Tibial artery (tissue), 4 donors: Measurements from ENCODE around the gene NSD2.
"Not testable (repeated sequence)": the region's sequence is repeated elsewhere in the genome, so short reads cannot be mapped to it uniquely, and the experiment has no call there.

Experiments used
- DNase-seq, 2 donors: peaks; one replicate each; pipeline ENCODE4 v3.0.0-alpha.2; 2019
- H3K27ac ChIP-seq, 2 donors: fragments of 200-600 bp; sonication (generic) in 1 of 2; 1 replicate in 1 of 2; 2 replicates in 1 of 2; pipeline ENCODE4 v1.5.1; 2018 to 2019; ENCODE audit warnings: mild to moderate bottlenecking in 1 of 2
- H3K27me3 ChIP-seq, 2 donors: fragments of 200-600 bp; sonication (generic) in 1 of 2; one replicate each; pipeline versions ENCODE4 v1.5.1 to v1.6.0; 2016 to 2019
- H3K36me3 ChIP-seq, 3 donors: fragments of 200-600 bp; sonication (generic) in 2 of 3; one replicate each; pipeline ENCODE4 v1.5.1; 2016 to 2019; ENCODE audit warnings: mild to moderate bottlenecking in 2 of 3
- H3K4me1 ChIP-seq, 4 donors: fragments of 200-600 bp; sonication (generic) in 2 of 4; 1 replicate in 3 of 4; 2 replicates in 1 of 4; pipeline ENCODE4 v1.5.1; 2016 to 2019
- H3K4me3 ChIP-seq, 2 donors: fragments of 200-600 bp; sonication (generic) in 1 of 2; 1 replicate in 1 of 2; 2 replicates in 1 of 2; pipeline ENCODE4 v1.5.1; 2018 to 2019; ENCODE audit warnings: mild to moderate bottlenecking in 2 of 2
- H3K9me3 ChIP-seq, 3 donors: fragments of 200-600 bp; sonication (generic) in 1 of 3; one replicate each; pipeline ENCODE4 v1.5.1; 2016 to 2019
- intact Hi-C: fragments of 100-400 bp; cut with DNase I; formaldehyde crosslinking; loops from one replicate; pipeline ENCODE4 v1.15.0; 2023; ENCODE audit warnings: low total_unique reads
- TF ChIP-seq, protein P1 (sequence below), 2 experiments: fragments of 200-600 bp in 1 of 2; fragments of 450-650 bp in 1 of 2; IDR thresholded peaks; one replicate each; pipeline ENCODE4 v1.5.1; 2017 to 2019; ENCODE audit warnings: antibody characterized with exemption in 2 of 2, mild to moderate bottlenecking in 1 of 2, moderate library complexity in 1 of 2

Gene NSD2

DNA sequence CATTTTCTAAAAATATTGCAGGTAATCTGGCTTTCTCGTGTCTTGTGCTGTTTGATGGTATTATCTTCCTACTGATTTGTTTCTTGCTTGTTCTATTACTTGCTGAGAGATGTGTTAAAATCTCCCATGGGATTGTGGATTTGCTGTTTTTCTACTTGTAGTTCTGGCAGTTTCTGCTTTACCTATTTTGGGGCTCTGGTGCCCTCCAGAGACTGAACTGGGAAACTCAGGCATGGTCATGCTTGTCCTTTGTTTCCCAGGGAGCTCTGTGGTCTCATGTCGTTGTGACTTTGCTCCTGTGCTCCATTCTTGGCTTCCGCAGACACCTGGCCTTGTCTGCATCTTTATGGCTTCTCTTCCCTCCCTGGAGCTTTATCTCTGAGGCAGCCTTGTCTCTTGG, 39.5 kb downstream of the NSD2 start:
- peaks cover 10 to 23% (median 13%) of the 10 kb centered on the region in 3 donors for H3K36me3 ChIP-seq
- no peaks in the 10 kb centered on the region for H3K27me3 ChIP-seq
- H3K4me3 ChIP-seq: no peak overlapping the region
- DNase-seq: no peak
- intact Hi-C loops: no loop called here
- H3K9me3 ChIP-seq: no peaks in the 10 kb centered on the region
- H3K4me1 ChIP-seq: no peaks in the 10 kb centered on the region
- TF ChIP-seq, protein P1, sequence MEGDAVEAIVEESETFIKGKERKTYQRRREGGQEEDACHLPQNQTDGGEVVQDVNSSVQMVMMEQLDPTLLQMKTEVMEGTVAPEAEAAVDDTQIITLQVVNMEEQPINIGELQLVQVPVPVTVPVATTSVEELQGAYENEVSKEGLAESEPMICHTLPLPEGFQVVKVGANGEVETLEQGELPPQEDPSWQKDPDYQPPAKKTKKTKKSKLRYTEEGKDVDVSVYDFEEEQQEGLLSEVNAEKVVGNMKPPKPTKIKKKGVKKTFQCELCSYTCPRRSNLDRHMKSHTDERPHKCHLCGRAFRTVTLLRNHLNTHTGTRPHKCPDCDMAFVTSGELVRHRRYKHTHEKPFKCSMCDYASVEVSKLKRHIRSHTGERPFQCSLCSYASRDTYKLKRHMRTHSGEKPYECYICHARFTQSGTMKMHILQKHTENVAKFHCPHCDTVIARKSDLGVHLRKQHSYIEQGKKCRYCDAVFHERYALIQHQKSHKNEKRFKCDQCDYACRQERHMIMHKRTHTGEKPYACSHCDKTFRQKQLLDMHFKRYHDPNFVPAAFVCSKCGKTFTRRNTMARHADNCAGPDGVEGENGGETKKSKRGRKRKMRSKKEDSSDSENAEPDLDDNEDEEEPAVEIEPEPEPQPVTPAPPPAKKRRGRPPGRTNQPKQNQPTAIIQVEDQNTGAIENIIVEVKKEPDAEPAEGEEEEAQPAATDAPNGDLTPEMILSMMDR (IDR thresholded peaks at IDR 0.05): no peak
- no peak overlapping the region for H3K27ac ChIP-seq

DNA sequence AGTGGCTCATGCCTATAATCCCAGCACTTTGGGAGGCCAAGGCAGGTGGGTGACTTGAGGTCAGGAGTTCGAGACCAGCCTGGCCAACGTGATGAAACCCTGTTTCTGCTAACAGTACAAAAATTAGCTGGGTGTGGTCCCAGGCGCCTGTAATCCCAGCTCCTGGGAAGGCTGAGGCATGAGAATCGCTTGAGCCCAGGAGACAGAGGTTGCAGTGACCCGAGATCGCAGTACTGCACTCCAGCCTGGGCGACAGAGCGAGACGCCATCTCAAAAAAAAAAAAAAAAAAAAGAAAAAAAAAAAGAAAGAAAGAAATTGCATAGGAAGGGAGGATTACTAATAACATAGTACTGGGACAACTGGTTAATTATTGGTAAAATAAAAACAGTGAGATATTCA, 40.1 kb downstream of the NSD2 start:
- intact Hi-C loops, DNase-seq, H3K27ac ChIP-seq, H3K4me3 ChIP-seq, H3K4me1 ChIP-seq, H3K27me3 ChIP-seq, H3K9me3 ChIP-seq: not testable (repeated sequence)
- peaks cover 10 to 23% (median 14%) of the 10 kb centered on the region in 3 donors for H3K36me3 ChIP-seq

DNA sequence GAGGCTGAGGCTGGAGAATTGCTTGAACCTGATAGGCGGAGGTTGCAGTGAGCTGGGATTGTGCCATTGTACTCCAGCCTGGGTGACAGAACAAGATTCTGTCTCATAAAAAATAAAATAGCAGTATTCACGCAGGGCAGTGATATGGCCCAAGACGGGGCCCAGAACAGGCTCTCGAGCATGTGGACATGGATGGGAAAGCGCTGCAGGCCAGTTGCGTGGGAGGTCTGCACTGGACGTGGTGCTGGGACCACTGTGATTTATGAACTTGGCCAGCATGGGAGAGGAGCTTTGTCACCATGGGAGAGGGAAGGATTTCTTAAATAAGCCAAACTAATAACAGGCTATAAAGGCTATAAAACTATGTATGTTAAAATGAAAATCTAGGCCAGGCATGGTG, 51.6 kb downstream of the NSD2 start:
- H3K4me1 ChIP-seq: no peaks in the 10 kb centered on the region
- no peak for DNase-seq
- no peak overlapping the region for H3K27ac ChIP-seq
- TF ChIP-seq, protein P1 (IDR thresholded peaks at IDR 0.05): no peak
- H3K4me3 ChIP-seq: no peak overlapping the region
- H3K36me3 ChIP-seq: peaks cover 18 to 38% (median 25%) of the 10 kb centered on the region in 3 donors
- intact Hi-C loops: no loop called here
- no peaks in the 10 kb centered on the region for H3K27me3 ChIP-seq
- no peaks in the 10 kb centered on the region for H3K9me3 ChIP-seq

DNA sequence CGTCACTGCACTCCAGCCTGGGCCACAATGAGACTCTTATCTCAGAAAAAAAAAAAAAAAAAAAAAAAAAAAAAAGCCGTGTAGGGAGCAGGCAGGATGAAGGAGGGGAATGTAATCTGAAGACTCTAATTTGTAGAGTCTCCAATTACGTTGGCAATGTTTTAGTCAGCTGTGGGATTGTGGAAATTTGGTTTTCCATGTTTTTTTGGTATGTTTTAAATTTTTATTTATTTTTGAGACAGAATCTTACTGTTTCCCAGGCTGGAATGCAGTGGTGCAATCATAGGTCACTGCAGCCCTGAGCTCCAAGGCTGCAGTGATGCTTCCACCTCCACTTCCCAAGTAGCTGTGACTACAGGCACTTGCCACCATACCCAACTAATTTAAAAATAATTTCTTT, 56.5 kb downstream of the NSD2 start:
- intact Hi-C loops: no loop called here
- Histone ChIP-seq H3K9me3 (no peaks in the 10 kb centered on the region), H3K27ac (no peak overlapping the region), H3K4me3 (no peak overlapping the region), H3K27me3 (no peaks in the 10 kb centered on the region), H3K36me3 (peaks cover 15 to 55% (median 29%) of the 10 kb centered on the region in 3 donors), H3K4me1 (no peaks in the 10 kb centered on the region)
- DNase-seq: no peak
- TF ChIP-seq, protein P1 (IDR thresholded peaks at IDR 0.05): no peak

DNA sequence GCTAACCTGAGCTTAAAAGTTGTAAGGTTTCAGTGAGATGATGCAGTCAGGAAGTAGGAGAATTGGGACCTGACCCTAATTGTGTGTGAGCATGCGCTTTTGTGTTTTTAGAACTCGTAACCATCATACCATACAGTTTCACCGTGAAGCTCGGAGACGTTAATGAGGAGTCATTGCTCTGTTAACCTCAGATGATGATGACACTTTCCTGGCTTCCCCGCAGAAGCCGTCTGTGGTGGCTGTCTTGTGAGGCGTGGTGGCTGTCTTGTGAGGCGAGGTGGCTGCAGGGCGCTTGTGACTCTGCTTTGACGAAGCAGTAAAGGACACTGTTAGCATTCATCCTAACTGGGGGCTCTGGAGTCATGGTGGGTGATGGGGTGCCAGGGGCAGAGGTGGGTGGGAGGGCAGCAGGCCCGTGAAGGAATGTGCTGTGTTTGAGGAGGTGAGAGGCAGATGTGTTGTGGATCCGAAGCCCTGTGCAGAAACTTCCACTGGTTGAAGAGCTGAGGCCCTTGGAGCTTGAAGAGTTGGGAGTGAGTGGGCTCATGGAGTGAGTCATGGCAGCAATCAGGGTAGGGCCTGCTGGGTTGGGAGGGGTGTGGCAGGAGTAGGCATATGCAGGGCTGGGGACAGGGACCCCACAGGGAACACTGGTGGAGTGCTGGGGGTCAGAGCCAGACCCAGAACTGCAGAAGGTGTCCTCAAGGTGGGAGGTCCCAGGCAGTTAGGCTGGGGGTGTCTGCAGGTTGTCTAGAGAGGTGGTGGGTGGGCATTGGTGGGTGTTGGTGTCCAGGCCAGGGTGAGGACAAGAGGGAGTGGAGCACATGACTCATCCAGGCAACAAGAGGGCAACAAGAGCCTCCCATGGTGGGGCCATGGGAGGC, 57.4 kb downstream of the NSD2 start:
- intact Hi-C loops: no loop called here
- TF ChIP-seq, protein P1 (IDR thresholded peaks at IDR 0.05): no peak
- Histone ChIP-seq H3K4me1 (no peaks in the 10 kb centered on the region), H3K4me3 (no peak overlapping the region), H3K27me3 (no peaks in the 10 kb centered on the region), H3K36me3 (peaks cover 15 to 58% (median 32%) of the 10 kb centered on the region in 3 donors), H3K9me3 (no peaks in the 10 kb centered on the region), H3K27ac (no peak overlapping the region)
- no peak for DNase-seq

DNA sequence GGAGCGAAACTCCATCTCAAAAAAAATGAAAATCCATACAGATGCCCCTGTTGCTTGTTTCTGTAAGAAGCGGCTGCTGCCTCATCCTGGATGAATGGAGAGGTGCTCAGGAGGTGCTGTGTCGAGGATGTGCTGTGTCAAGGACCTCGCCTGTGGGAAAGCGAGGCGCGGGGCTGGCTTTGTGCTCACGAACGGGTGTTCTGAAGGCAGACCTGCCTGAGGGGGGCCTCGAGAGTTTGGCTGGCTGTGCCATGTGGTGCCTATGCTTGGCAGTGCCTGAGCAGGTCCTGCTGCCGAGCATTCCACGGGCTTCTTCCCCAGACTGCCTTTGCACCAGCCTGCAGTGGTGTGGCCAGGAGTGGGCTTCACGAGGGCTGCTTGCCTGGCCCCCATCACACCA, 61.5 kb downstream of the NSD2 start:
- no peak overlapping the region for H3K4me3 ChIP-seq
- no peak overlapping the region for H3K27ac ChIP-seq
- H3K9me3 ChIP-seq: no peaks in the 10 kb centered on the region
- peaks cover 34 to 77% (median 54%) of the 10 kb centered on the region in 3 donors for H3K36me3 ChIP-seq
- no peaks in the 10 kb centered on the region for H3K27me3 ChIP-seq
- TF ChIP-seq, protein P1 (IDR thresholded peaks at IDR 0.05): no peak
- no peaks in the 10 kb centered on the region for H3K4me1 ChIP-seq
- intact Hi-C loops: no loop called here
- DNase-seq: no peak
